Activated CD8-positive, alpha-beta memory T cell treated with anti-CD3 and anti-CD28 coated beads, Interleukin-2, amount 10 ng/mL, durations not matched to agents 7 days and 5 days (primary cell): ENCODE data around the gene MYO15B. TPM values are rescaled to one million over a fixed set of nuclear protein-coding genes. Genes with fewer than 3 reads are reported as not detected.
A peak's percentile ranks its signal among the peaks of the same experiment; 100 is the strongest.

Experiments
- ATAC-seq: fragments of 150-1000 bp; cut with Tn5 transposase; one replicate; pipeline ENCODE4 v1.10.0; 2021; ENCODE audit warnings: moderate library complexity
- CTCF ChIA-PET: fragments of 350-600 bp; sonication (Branson Sonifier 250); formaldehyde crosslinking; loops from one replicate; lab custom pipeline; 2021; ENCODE audit warnings: antibody characterized with exemption; lab: Charles Lee
- DNase-seq: peaks from one replicate; pipeline ENCODE4 v3.0.0-alpha.2; 2020
- H3K27ac Mint-ChIP-seq: one replicate; pipeline ENCODE4 v1.8.0; 2021; ENCODE audit warnings: mild to moderate bottlenecking, mixed read lengths
- H3K27me3 Mint-ChIP-seq: one replicate; pipeline ENCODE4 v1.8.0; 2021; ENCODE audit warnings: mixed read lengths
- H3K36me3 Mint-ChIP-seq: one replicate; pipeline ENCODE4 v1.8.0; 2021; ENCODE audit warnings: mild to moderate bottlenecking, mixed read lengths
- H3K4me1 Mint-ChIP-seq: one replicate; pipeline ENCODE4 v1.8.0; 2021; ENCODE audit warnings: mixed read lengths
- H3K4me3 Mint-ChIP-seq: one replicate; pipeline ENCODE4 v1.8.0; 2021; ENCODE audit warnings: mild to moderate bottlenecking, moderate library complexity, mixed read lengths
- H3K9me3 Mint-ChIP-seq: one replicate; pipeline ENCODE4 v1.8.0; 2022; ENCODE audit warnings: low read depth, mixed read lengths
- total RNA-seq, 2 experiments: library from RNA; stranded (reverse); gene quantifications; one replicate each; pipeline ENCODE4 v1.2.3, GENCODE V29; 2021

MYO15B gene
- total RNA-seq, 2 experiments from 2014 or later, result 12.4 to 25.6 TPM

DNA sequence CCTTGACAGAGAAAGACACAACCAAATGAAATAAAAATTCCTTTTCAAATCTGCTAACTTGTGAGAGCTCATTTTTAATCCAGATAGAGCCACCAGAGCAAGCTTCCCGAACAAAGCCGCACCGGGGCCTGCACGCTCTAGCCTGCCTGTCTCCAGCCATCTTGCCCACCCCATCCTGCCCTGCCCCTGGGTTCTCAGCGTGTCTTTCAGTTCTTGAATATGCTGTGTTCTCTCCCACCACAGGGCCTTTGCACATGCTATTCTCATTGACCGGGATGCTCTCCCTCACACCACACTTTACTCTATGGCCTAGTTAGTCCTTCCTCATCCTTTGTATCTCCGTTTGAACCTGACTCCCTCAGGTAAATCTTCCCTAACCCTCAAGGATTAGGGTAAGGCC, 60.3 kb downstream of the MYO15B start:
- Mint-ChIP-seq H3K27me3 (no peaks in the 10 kb centered on the region), H3K36me3 (peaks cover 1% of the 10 kb centered on the region), H3K9me3 (no peaks in the 10 kb centered on the region), H3K27ac (peak overlapping the region; percentile 67), H3K4me1 (peaks cover 17% of the 10 kb centered on the region), H3K4me3 (no peak overlapping the region)
- CTCF ChIA-PET, result interaction anchor here (1.0 kb wide), 2 partner anchors 15 to 106 kb away, joined by 4 to 6 read pairs; no protein-coding TSS in a partner anchor
- no peak for DNase-seq
- no peak for ATAC-seq

DNA sequence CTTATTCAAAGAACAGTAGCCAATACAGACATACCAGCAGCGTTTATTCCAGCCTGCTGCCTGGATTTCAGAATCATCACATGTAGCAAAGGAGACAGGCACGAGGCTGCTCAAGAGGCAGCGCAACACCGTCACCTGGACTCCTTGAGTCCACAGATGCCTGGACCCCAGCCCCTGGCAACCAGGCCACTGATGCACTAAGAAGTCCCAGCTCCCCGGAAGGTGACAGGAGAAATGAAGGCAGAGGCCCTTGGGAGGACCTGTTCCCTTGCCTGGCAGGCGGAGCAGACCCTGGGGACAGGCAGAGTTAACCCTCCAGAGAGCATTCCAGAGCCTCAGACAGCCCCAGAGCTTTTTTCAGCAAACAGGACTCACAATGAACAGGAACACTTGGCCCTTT, 62.1 kb downstream of the MYO15B start:
- ATAC-seq (no peak), DNase-seq (no peak)
- H3K9me3 Mint-ChIP-seq, result no peaks in the 10 kb centered on the region
- H3K27ac Mint-ChIP-seq, result no peak overlapping the region
- CTCF ChIA-PET, result interaction anchor here (1.1 to 9.7 kb wide), 5 partner anchors 16 to 101 kb away, joined by 3 to 114 read pairs (median 5); partner anchors contain the start of gene SMIM5
- H3K36me3 Mint-ChIP-seq, result peaks cover 1% of the 10 kb centered on the region
- H3K27me3 Mint-ChIP-seq, result no peaks in the 10 kb centered on the region
- no peak overlapping the region for H3K4me3 Mint-ChIP-seq
- peaks cover 19% of the 10 kb centered on the region for H3K4me1 Mint-ChIP-seq

DNA sequence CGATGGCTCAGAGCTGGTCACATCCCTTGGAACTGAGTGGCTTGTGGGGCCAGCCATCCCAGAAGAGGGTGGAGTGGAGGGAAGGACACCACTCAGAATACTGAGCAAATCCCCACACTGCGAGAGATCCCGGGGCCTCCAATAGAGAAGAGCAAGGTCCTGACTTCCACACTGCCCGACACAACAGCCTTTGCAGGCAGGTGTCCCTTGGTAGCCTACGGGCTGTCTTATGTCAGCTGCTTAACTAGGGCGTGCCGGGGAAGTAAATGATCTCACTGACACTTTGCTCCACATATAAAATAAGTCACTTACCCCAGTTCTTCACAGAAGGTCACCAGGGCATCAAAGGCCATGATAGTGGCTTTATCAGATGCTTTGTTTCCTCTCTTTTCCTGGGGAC, 63.3 kb downstream of the MYO15B start:
- DNase-seq (no peak), ATAC-seq (no peak)
- peaks cover 12% of the 10 kb centered on the region for H3K4me1 Mint-ChIP-seq
- no peak overlapping the region for H3K4me3 Mint-ChIP-seq
- H3K27ac Mint-ChIP-seq, result no peak overlapping the region
- no peaks in the 10 kb centered on the region for H3K9me3 Mint-ChIP-seq
- CTCF ChIA-PET, result interaction anchor here (1.0 to 9.7 kb wide), 5 partner anchors 18 to 103 kb away, joined by 3 to 114 read pairs (median 4); partner anchors contain the start of gene SMIM5
- no peaks in the 10 kb centered on the region for H3K27me3 Mint-ChIP-seq
- peaks cover 1% of the 10 kb centered on the region for H3K36me3 Mint-ChIP-seq

DNA sequence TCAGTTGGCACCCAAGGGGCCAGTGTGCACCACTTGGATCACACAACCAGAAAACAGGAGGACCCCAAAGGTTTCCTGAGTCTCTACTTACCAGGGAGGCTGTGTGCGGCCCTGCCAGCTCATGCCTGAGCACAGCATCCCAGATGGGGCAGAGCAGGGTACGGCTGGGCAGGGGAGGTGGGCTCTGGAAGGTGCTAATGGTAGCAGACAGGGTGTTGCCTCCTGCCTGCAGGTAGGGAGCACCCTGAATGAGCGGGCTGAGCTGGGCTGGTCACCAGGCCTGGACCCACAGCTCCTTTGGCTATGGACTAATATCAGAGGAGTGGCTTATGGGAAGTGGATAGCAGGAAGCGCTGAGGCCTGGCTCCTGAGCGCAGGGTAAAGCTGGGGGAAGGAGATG, 64.7 kb downstream of the MYO15B start:
- CTCF ChIA-PET, result interaction anchor here (0.6 to 9.7 kb wide), 12 partner anchors 8 to 248 kb away, joined by 3 to 114 read pairs (median 6); partner anchors contain the start of genes RECQL5, SAP30BP and SMIM5
- peaks cover 5% of the 10 kb centered on the region for H3K4me1 Mint-ChIP-seq
- DNase-seq (no peak), ATAC-seq (no peak)
- no peak overlapping the region for H3K27ac Mint-ChIP-seq
- no peak overlapping the region for H3K4me3 Mint-ChIP-seq
- H3K36me3 Mint-ChIP-seq, result peaks cover 4% of the 10 kb centered on the region
- H3K9me3 Mint-ChIP-seq, result no peaks in the 10 kb centered on the region
- no peaks in the 10 kb centered on the region for H3K27me3 Mint-ChIP-seq

DNA sequence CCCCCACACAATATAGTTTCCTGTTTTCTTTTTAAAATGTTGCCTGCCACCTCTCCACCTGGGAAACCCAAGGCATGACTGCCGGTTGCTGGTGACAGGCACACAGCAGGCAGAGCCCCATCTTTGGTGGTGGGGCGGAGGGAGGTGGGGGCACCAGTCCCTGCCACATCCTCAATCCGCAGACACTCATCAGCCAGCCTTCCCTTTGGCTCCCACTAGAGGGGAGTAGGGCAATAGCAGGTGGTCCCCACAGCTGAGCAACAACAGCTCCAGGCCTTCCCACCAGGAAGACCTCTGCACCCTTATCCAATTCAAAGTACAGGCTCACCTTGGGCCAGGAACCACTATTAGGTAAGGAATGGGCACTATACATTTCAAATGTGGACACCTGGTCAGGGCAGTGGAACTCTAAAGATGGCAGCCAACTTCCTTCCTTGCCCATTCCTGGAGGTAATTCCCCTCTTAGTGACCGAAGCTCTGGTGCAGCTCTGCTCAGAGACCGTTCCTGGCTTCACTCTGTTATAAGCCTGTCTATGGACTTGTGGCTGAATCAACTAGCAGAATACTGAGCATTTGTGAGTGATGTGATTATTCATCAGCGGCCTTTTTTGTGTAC, 65.4 kb downstream of the MYO15B start:
- CTCF ChIA-PET, result interaction anchor here (0.6 to 9.7 kb wide), 9 partner anchors 9 to 248 kb away, joined by 3 to 114 read pairs (median 6); partner anchors contain the start of genes RECQL5, SAP30BP and SMIM5
- Mint-ChIP-seq H3K9me3 (no peaks in the 10 kb centered on the region), H3K4me3 (no peak overlapping the region), H3K4me1 (peaks cover 5% of the 10 kb centered on the region), H3K27ac (peak overlapping the region; percentile 54), H3K27me3 (no peaks in the 10 kb centered on the region), H3K36me3 (peaks cover 6% of the 10 kb centered on the region)
- DNase-seq (peak; percentile 62), ATAC-seq (peak; percentile 87)

DNA sequence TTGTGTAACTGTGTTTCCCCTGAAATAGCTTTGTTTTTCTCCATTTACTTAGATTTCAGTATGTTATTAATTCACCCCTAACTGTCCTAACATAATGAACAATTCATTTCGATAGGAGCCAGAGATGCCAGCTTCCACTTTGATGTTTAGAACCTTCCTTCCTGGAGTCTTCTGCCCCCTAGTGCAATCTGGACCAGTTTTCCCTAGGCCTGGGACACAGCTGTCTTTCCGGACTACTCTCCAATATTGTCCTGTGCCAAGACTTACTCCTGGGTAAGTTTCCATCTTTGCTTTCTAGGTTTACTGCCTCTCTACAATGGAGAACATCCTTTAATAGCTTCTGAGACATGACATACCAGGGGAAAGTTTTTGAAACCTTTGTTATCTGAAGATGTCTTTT, 66.6 kb downstream of the MYO15B start:
- H3K36me3 Mint-ChIP-seq, result peaks cover 8% of the 10 kb centered on the region
- no peak for ATAC-seq
- H3K4me3 Mint-ChIP-seq, result no peak overlapping the region
- no peaks in the 10 kb centered on the region for H3K27me3 Mint-ChIP-seq
- H3K27ac Mint-ChIP-seq, result peak overlapping the region; percentile 14
- DNase-seq, result no peak
- no peaks in the 10 kb centered on the region for H3K9me3 Mint-ChIP-seq
- H3K4me1 Mint-ChIP-seq, result peaks cover 5% of the 10 kb centered on the region
- CTCF ChIA-PET, result interaction anchor here (0.7 to 9.7 kb wide), 11 partner anchors 10 to 100 kb away, joined by 3 to 114 read pairs (median 5); partner anchors contain the start of genes RECQL5, SAP30BP and SMIM5

DNA sequence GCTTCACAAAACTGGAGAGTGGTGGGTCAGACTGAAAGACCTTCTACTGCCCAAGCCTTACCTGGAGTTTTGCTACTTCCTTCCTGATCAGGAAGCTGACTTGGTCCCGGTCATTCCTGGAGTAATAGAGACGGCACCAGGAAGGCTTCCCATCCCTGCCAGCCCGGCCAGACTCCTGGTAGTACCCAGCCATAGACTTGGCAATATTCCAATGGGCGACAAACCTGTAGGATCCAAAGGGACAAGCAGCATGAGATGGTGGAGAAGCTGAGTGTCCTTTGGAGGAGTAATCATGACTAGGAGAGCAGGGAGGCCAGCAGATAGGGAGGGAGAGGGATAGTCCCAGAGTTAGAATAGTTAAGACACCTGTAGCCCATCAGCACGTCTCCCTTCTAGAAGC, 70.6 kb downstream of the MYO15B start:
- no peak for DNase-seq
- Mint-ChIP-seq H3K36me3 (peaks cover 10% of the 10 kb centered on the region), H3K4me1 (no peaks in the 10 kb centered on the region), H3K4me3 (no peak overlapping the region), H3K27me3 (no peaks in the 10 kb centered on the region), H3K9me3 (no peaks in the 10 kb centered on the region), H3K27ac (no peak overlapping the region)
- ATAC-seq, result no peak
- CTCF ChIA-PET, result interaction anchor here (0.8 to 9.7 kb wide), 8 partner anchors 9 to 95 kb away, joined by 3 to 114 read pairs (median 3); partner anchors contain the start of gene SMIM5

DNA sequence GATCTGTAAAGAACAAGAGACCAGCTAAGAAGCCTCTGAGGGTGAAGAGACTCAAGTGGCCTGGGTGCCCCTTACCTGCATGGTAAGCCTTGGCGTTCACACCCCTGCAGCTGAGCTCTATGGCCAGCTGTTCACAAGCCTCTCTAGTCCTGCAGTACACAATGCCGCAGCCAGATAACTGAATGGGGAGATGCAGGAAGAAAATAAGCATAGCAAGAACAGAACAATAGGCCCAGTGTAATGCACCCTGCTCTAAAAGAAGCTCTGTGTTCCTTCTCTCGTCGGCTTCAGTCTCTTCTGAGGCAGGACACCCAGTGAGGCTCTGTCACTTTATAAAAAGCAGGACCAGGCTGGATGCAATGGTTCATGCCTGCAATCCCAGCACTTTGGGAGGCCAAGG, 73.9 kb downstream of the MYO15B start:
- Mint-ChIP-seq H3K4me3 (no peak overlapping the region), H3K27ac (no peak overlapping the region), H3K9me3 (no peaks in the 10 kb centered on the region), H3K4me1 (peaks cover 12% of the 10 kb centered on the region), H3K36me3 (peaks cover 14% of the 10 kb centered on the region), H3K27me3 (no peaks in the 10 kb centered on the region)
- CTCF ChIA-PET, result interaction anchor here (1.3 to 3.6 kb wide), 4 partner anchors 28 to 92 kb away, joined by 3 to 11 read pairs (median 8); partner anchors contain the start of gene SMIM5
- DNase-seq (no peak), ATAC-seq (no peak)

DNA sequence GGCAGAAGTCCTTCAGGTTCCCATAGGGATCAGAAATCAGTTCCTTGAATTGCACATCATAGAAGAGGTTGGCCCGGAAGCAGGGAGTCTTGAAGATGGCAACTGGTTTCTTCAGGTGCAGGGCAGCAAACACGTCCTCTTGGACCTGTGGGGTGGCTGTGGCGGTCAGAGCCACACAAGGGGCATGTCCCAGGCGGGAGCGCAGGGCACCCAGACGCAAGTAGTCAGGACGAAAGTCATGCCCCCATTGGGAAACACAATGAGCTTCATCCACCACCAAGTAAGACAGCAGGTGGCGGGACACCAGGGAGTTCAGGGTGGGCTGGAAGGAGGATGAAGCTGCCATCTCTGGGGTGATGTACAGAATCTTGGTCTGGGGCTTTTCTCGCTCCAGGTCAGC, 74.9 kb downstream of the MYO15B start:
- Mint-ChIP-seq H3K27ac (no peak overlapping the region), H3K4me1 (peaks cover 12% of the 10 kb centered on the region), H3K27me3 (no peaks in the 10 kb centered on the region), H3K9me3 (no peaks in the 10 kb centered on the region), H3K4me3 (no peak overlapping the region), H3K36me3 (peaks cover 10% of the 10 kb centered on the region)
- ATAC-seq (no peak), DNase-seq (no peak)
- CTCF ChIA-PET, result interaction anchor here (1.7 to 3.6 kb wide), 3 partner anchors 29 to 91 kb away, joined by 6 to 11 read pairs (median 9); partner anchors contain the start of gene SMIM5

DNA sequence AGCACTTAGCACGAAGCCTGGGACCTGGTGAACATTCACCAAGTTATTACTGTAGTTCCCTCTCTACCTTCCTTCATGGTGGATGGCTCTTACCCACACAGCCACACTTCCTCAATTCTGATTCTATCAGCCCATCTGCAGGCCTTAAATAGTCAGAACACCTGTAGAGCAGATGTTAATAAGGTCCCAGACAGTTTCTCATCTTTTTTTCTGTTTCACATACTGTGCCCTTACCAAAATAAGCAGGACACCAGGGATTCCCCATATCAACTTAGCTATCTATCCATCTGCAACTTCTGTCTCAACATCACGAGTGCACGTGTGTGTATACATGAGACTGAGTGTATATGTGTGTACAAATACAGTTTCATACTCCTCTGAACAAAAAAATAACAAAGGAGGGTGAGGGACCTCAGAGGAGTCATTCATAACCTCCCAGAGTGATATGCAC, 76.5 kb downstream of the MYO15B start:
- no peaks in the 10 kb centered on the region for H3K9me3 Mint-ChIP-seq
- H3K4me3 Mint-ChIP-seq, result no peak overlapping the region
- H3K27me3 Mint-ChIP-seq, result no peaks in the 10 kb centered on the region
- ATAC-seq (no peak), DNase-seq (no peak)
- peaks cover 12% of the 10 kb centered on the region for H3K4me1 Mint-ChIP-seq
- no peak overlapping the region for H3K27ac Mint-ChIP-seq
- peaks cover 15% of the 10 kb centered on the region for H3K36me3 Mint-ChIP-seq
- CTCF ChIA-PET, result interaction anchor here (0.9 to 1.5 kb wide), 2 partner anchors 63 to 86 kb away, joined by 3 to 5 read pairs; no protein-coding TSS in a partner anchor

DNA sequence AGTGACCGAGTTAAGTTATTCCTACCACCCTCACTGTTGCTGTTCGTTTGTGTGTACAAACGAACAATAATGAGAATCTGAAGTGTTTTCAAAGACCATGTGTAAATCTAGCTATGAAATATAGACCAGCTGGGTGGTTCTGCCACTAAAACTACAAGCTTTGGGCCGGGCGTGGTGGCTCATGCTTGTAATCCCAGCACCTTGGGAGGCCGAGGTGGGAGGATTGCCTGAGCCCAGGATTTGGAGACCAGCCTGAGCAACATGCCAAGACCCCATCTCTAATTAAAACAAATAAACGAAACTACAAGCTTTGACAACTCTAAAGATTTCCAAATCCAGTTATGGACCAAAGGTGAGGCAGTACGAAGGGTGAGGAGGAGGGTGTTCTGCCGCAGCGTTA, 78.4 kb downstream of the MYO15B start:
- H3K36me3 Mint-ChIP-seq, result peaks cover 25% of the 10 kb centered on the region
- ATAC-seq (no peak), DNase-seq (no peak)
- CTCF ChIA-PET, result interaction anchor here (0.8 to 3.4 kb wide), 9 partner anchors 9 to 149 kb away, joined by 3 to 36 read pairs (median 5); partner anchors contain the start of genes GALK1, SMIM5 and TSEN54
- H3K27me3 Mint-ChIP-seq, result no peaks in the 10 kb centered on the region
- H3K9me3 Mint-ChIP-seq, result no peaks in the 10 kb centered on the region
- peaks cover 19% of the 10 kb centered on the region for H3K4me1 Mint-ChIP-seq
- no peak overlapping the region for H3K4me3 Mint-ChIP-seq
- H3K27ac Mint-ChIP-seq, result peak overlapping the region; percentile 64

DNA sequence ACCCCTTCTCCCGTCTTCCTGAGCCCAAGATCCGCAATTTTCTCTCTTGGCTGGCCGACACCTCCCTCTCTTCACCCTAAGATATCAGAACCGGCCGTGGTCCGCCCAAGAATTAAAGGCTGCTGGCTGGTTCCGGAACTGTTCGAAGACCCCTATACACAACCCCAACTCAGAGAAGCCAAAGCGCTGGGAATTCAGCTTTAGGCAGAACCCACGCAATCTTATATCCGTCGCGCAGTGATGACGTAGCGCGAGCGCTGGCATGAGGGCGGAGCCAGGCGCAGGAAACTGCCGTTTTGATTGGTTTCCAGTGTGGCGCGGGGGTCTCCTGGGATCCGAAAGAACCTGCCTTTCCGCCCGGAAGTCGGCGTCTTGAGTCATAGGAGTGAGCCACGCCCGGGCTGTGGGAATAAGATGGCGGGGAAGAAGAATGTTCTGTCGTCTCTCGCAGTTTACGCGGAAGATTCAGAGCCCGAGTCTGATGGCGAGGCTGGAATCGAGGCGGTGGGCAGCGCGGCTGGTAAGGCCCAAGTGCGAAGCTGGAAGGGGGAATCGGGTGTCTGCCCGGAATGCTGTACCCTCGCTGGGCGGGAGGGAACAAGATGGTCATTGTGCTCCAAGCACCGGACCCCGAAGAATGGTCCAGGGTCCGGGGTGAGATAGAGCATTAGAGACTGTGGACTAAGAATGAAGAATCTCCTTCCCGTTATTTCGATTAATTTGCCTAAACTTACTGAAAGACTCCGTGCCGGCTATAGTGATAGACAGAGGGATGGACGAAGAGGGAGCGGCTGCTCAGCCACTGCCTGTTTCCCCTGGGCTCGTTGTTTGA, 79.6 kb downstream of the MYO15B start, which contains the start of the genes RECQL5 and SAP30BP:
RECQL5 (minus strand) TSS at position 196 of the 832 bp plus-strand sequence. CDS start 597 bp downstream, outside the sequence.
SAP30BP (plus strand) TSS at position 380 of the 832 bp plus-strand sequence; CDS start at position 415, 35 bp downstream.
- Mint-ChIP-seq H3K9me3 (no peaks in the 10 kb centered on the region), H3K36me3 (peaks cover 26% of the 10 kb centered on the region), H3K4me3 (no peak within 1 kb of the TSS), H3K4me1 (peaks cover 22% of the 10 kb centered on the region), H3K27ac (peak within 1 kb of the TSS; percentile 64), H3K27me3 (no peaks in the 10 kb centered on the region)
- ATAC-seq (peak; percentile 100), DNase-seq (peak; percentile 99)
- CTCF ChIA-PET, result interaction anchor here (0.9 to 3.4 kb wide), 12 partner anchors 8 to 132 kb away, joined by 3 to 36 read pairs (median 5); partner anchors contain the start of genes GALK1 and SMIM5
